Vagina (tissue), 2 donors: ENCODE measurements around the gene PHPT1. TPM values are rescaled to one million over a fixed set of nuclear protein-coding genes. Genes with fewer than 3 reads are reported as not detected.

ENCODE experiments used
- DNase-seq, 2 donors: peaks; one replicate each; pipeline ENCODE4 v3.0.0-alpha.2; 2017; ENCODE audit errors: extremely low spot score in 2 of 2
- H3K27ac ChIP-seq: fragments of 200-600 bp; sonication (generic); one replicate; pipeline ENCODE4 v1.5.1; 2019
- H3K27me3 ChIP-seq: fragments of 200-600 bp; sonication (generic); one replicate; pipeline ENCODE4 v1.5.1; 2019
- H3K36me3 ChIP-seq, 2 donors: fragments of 200-600 bp; sonication (generic); one replicate each; pipeline ENCODE4 v1.5.1; 2017 to 2019
- H3K4me1 ChIP-seq: fragments of 200-600 bp; sonication (generic); one replicate; pipeline ENCODE4 v1.5.1; 2019
- H3K4me3 ChIP-seq, 2 donors: fragments of 200-600 bp; sonication (generic); 1 replicate in 1 of 2; 2 replicates in 1 of 2; pipeline ENCODE4 v1.5.1; 2016 to 2019
- H3K9me3 ChIP-seq: fragments of 200-600 bp; sonication (generic); one replicate; pipeline ENCODE4 v1.5.1; 2019
- POLR2A ChIP-seq, 2 donors: fragments of 450-650 bp; IDR thresholded peaks; one replicate each; pipeline ENCODE4 v1.6.1; 2017; ENCODE audit warnings: antibody characterized with exemption in 2 of 2, mild to moderate bottlenecking in 2 of 2, moderate library complexity in 2 of 2
- POLR2AphosphoS5 ChIP-seq, 2 donors: sonication (generic); formaldehyde crosslinking; IDR thresholded peaks; one replicate each; pipeline ENCODE4 v1.9.0; 2017; ENCODE audit warnings: antibody characterized with exemption in 2 of 2, mild to moderate bottlenecking in 2 of 2, low read depth in 1 of 2; ENCODE audit not compliant: insufficient read depth in 1 of 2
- intact Hi-C: fragments of 100-400 bp; cut with DNase I; formaldehyde crosslinking; loops from one replicate; pipeline ENCODE4 v1.15.1; 2023
- total RNA-seq: library from RNA; depleted of rRNA; stranded (reverse); fragments of >200 nt; gene quantifications from one replicate; pipeline ENCODE4 v1.2.3, GENCODE V29; 2016
- TF ChIP-seq, protein P1 (sequence below), 3 experiments: fragments of 450-650 bp in 2 of 3; fragments of 200-600 bp in 1 of 3; sonication (generic) in 1 of 3; IDR thresholded peaks; one replicate each; pipeline ENCODE4 v1.5.1; 2017 to 2019; ENCODE audit warnings: antibody characterized with exemption in 3 of 3, mild to moderate bottlenecking in 2 of 3, moderate library complexity in 2 of 3

The PHPT1 gene
- total RNA-seq, 1 donor from 2014 or later: 38.1 TPM

DNA sequence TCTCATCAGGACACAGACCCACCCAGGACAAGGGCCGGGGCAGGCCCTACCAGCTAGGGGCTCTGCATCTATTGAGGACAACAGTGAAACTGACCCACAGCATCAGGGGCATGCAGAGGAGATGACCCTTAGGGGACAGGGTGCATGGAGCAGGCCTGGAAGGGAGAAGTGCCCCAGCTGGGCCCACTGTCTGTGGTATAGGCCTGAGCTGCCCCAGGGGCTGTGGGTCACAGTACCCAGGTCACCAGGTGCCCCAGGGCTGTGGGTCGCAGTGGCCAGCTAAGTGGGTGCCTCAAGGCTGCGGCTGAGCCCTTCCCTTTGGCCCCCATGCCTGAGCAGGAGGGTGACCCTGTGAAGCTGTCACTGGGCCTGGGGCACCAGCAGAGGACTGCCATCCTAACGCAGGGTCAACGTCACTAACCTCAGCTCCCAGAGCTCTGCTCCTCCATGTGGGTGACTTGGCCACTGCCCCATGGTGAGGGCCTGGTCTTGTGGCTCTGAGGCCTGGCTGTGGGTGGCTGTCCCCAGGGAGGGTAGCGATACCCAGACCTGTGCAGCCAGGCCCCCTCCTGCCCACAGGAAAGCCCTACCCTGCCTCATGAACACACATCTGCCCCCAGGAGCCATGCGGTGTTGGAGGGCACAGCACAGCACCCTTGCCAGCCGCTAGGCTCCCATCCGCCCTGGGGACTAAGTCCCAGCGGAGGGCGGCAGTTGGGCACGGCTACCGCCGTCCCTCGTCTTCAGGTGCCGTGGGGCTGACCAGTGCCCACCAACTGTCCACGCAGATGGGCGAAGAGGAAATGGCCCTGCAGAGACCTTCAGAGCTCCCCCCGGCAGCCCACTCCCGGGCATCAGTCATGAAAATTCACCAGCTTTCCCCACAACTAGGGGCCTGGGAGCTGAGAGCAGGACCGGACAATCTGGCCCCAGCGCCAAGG is 12.0 kb downstream of the PHPT1 start:
- Histone ChIP-seq H3K4me3 (no peak overlapping the region), H3K27ac (no peak overlapping the region), H3K27me3 (no peaks in the 10 kb centered on the region), H3K36me3 (peaks cover 0 to 35% of the 10 kb centered on the region in 2 donors), H3K4me1 (peaks cover 42% of the 10 kb centered on the region), H3K9me3 (no peaks in the 10 kb centered on the region)
- TF ChIP-seq, protein P1, sequence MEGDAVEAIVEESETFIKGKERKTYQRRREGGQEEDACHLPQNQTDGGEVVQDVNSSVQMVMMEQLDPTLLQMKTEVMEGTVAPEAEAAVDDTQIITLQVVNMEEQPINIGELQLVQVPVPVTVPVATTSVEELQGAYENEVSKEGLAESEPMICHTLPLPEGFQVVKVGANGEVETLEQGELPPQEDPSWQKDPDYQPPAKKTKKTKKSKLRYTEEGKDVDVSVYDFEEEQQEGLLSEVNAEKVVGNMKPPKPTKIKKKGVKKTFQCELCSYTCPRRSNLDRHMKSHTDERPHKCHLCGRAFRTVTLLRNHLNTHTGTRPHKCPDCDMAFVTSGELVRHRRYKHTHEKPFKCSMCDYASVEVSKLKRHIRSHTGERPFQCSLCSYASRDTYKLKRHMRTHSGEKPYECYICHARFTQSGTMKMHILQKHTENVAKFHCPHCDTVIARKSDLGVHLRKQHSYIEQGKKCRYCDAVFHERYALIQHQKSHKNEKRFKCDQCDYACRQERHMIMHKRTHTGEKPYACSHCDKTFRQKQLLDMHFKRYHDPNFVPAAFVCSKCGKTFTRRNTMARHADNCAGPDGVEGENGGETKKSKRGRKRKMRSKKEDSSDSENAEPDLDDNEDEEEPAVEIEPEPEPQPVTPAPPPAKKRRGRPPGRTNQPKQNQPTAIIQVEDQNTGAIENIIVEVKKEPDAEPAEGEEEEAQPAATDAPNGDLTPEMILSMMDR (IDR thresholded peaks at IDR 0.05): no peak
- TF ChIP-seq POLR2AphosphoS5 (IDR thresholded peaks at IDR 0.05; ENCODE audit: insufficient read depth in 1 of 2, low read depth in 1 of 2) (no peak), POLR2A (IDR thresholded peaks at IDR 0.05) (no peak)
- intact Hi-C loops: no loop called here
- DNase-seq: no peak

DNA sequence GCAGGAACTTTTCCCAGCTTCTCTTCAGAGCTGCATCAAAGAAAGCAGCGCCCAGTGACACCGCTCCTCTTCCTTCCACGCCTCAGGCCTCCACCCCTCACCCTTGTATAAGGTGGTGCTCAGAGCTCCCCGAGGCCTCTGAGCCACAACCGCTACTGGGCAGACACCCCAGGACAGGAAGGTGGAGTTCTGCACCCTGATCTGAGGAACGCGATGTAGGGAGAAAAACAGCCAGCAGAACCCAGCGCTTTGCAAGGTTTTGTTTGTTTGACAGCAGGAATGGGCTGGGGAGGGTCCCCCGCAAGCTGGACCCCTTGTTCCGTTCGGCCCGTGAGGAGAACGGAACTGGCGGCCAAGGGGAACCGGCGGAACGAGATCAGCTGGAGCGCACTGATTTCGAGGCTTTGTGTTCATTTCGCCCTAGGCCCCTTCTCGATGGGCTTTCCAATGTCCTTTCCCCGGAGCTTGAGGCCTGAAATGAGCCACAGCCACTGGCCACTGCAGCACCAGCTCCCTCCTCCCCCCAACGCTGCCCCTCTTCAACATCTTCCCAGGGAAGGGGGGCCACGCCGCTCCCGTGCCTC is 12.8 kb downstream of the PHPT1 start:
- Histone ChIP-seq H3K27ac (no peak overlapping the region), H3K9me3 (no peaks in the 10 kb centered on the region), H3K4me1 (peaks cover 44% of the 10 kb centered on the region), H3K27me3 (no peaks in the 10 kb centered on the region), H3K36me3 (peaks cover 0 to 35% of the 10 kb centered on the region in 2 donors), H3K4me3 (no peak overlapping the region)
- intact Hi-C loops: no loop called here
- TF ChIP-seq, protein P1 (IDR thresholded peaks at IDR 0.05): no peak
- TF ChIP-seq POLR2AphosphoS5 (IDR thresholded peaks at IDR 0.05; ENCODE audit: insufficient read depth in 1 of 2, low read depth in 1 of 2) (no peak), POLR2A (IDR thresholded peaks at IDR 0.05) (no peak)
- DNase-seq: no peak

DNA sequence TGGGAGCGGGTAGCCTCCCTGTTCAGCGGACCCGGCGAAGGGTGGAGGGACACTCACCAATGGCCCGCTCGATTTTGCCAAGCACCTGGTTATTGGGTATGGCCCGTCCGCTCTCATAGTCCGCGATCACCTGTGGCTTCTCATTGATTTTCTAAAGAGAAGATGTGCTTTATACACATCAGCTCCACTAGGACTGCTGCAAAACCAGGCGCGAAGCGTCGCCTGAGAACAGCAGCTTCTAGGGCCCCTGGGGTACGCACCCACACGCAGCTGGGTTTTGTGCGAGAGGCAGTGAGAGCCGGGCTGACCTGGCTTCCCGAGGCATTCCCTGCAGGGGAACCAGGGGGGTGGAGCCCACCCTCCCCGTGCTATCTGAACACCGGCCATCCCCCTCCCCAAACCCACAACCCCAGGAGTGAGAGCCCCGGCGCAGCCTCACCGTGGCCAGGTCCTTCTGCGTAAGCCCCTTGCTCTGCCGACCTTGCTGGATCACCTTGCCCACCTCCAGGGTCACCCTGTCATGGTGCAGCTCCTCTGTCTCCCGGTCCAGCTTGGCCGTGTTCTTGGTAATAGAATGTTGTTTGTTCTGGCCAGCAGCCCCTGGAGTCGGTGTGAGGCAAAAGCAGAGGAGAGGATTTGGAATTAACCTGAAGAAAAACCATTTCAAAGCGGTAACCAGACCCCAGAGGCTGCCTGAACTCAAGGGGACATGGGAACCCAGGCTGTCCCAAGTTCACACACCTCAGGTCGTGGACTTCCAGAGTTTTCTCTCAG is 13.8 kb downstream of the PHPT1 start:
- H3K36me3 ChIP-seq: peaks cover 0 to 35% of the 10 kb centered on the region in 2 donors
- intact Hi-C loops: no loop called here
- TF ChIP-seq, protein P1 (IDR thresholded peaks at IDR 0.05): no peak
- TF ChIP-seq POLR2AphosphoS5 (IDR thresholded peaks at IDR 0.05; ENCODE audit: insufficient read depth in 1 of 2, low read depth in 1 of 2) (no peak), POLR2A (IDR thresholded peaks at IDR 0.05) (no peak)
- no peaks in the 10 kb centered on the region for H3K27me3 ChIP-seq
- H3K4me3 ChIP-seq: no peak overlapping the region
- peaks cover 47% of the 10 kb centered on the region for H3K4me1 ChIP-seq
- DNase-seq: no peak
- H3K27ac ChIP-seq: no peak overlapping the region
- H3K9me3 ChIP-seq: no peaks in the 10 kb centered on the region

DNA sequence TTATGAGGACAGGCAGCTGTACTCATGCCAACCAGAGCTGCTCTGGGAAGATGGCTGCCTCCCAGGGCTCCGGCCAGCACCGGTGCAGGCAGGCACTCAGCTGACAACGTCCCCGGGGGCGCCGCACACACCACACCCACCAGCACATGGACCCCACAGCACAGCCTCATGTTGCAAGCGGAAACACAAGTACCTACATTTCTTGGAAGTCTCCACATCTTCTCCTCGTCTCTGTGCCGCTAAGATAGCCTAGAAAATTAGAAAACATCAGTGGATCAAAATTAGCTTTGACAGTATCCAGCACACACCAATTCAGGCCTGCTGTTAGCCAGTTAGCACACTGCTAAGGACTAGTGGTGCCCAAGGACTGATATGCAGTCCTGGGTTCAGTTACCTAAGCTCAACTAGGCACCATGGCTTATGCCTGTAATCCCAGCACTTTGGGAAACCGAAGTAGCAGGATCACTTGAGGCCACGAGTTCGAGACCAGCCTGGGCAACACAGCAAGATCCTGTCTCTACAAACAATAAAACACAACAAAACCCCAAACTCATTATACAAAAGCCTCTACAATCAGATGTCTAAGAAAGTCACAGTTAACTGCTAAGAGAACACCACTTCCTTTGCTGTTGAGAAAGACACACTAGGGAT is 14.5 kb downstream of the PHPT1 start:
- intact Hi-C loops: no loop called here
- Histone ChIP-seq H3K4me1 (peaks cover 40% of the 10 kb centered on the region), H3K36me3 (peaks cover 0 to 35% of the 10 kb centered on the region in 2 donors), H3K27ac (no peak overlapping the region), H3K4me3 (no peak overlapping the region), H3K27me3 (no peaks in the 10 kb centered on the region), H3K9me3 (no peaks in the 10 kb centered on the region)
- DNase-seq: no peak
- TF ChIP-seq POLR2A (IDR thresholded peaks at IDR 0.05): no peak
- TF ChIP-seq, protein P1 (IDR thresholded peaks at IDR 0.05): no peak
- TF ChIP-seq POLR2AphosphoS5 (IDR thresholded peaks at IDR 0.05; ENCODE audit: insufficient read depth in 1 of 2, low read depth in 1 of 2): no peak
